Calu3 (cell line): ENCODE results near the gene CHMP2B. TPM values are rescaled to one million over a fixed set of nuclear protein-coding genes. Genes with fewer than 3 reads are reported as not detected.

Experiments used
- BruUV-seq: library from RNA; stranded (reverse); fragments of 400-500 nt; replicated peaks from 2 replicates; lab custom pipeline; 2021; lab: Mats Ljungman, UMichigan
- CTCF ChIA-PET: fragments of 300-600 bp; sonication (Branson Sonifier 250); formaldehyde crosslinking; loops from one replicate; lab custom pipeline; 2022; ENCODE audit warnings: antibody characterized with exemption; lab: Charles Lee
- DNase-seq: peaks from one replicate; pipeline ENCODE4 v3.0.0; 2022
- H3K27ac Mint-ChIP-seq: one replicate; pipeline ENCODE4 v1.8.0; 2022; ENCODE audit warnings: mixed read lengths; ENCODE audit not compliant: unreplicated experiment
- H3K27me3 Mint-ChIP-seq: one replicate; pipeline ENCODE4 v1.8.0; 2022; ENCODE audit warnings: mixed read lengths; ENCODE audit not compliant: unreplicated experiment
- H3K36me3 Mint-ChIP-seq: one replicate; pipeline ENCODE4 v1.8.0; 2022; ENCODE audit warnings: mild to moderate bottlenecking, moderate library complexity, mixed read lengths; ENCODE audit not compliant: insufficient read depth, unreplicated experiment
- H3K4me1 Mint-ChIP-seq: one replicate; pipeline ENCODE4 v1.8.0; 2022; ENCODE audit warnings: mild to moderate bottlenecking, low read depth, mixed read lengths; ENCODE audit not compliant: unreplicated experiment
- H3K4me3 Mint-ChIP-seq: one replicate; pipeline ENCODE4 v1.8.0; 2022; ENCODE audit warnings: mild to moderate bottlenecking, low read depth, moderate library complexity, mixed read lengths; ENCODE audit not compliant: unreplicated experiment
- H3K9me3 Mint-ChIP-seq: one replicate; pipeline ENCODE4 v1.8.0; 2022; ENCODE audit warnings: low read depth, mixed read lengths; ENCODE audit not compliant: unreplicated experiment
- CTCF ChIP-seq: fragments of 200-600 bp; IDR thresholded peaks from one replicate; pipeline ENCODE4 v1.8.0; 2022; ENCODE audit warnings: antibody characterized with exemption; ENCODE audit not compliant: unreplicated experiment
- intact Hi-C: fragments of 100-400 bp; cut with micrococcal nuclease; formaldehyde crosslinking; loops from one replicate; pipeline ENCODE4 v1.10.0; 2022; ENCODE audit not compliant: unreplicated experiment
- total RNA-seq: library from RNA; stranded (reverse); gene quantifications from 2 replicates; pipeline ENCODE4 v1.2.3, GENCODE V29; 2022

CHMP2B gene
- total RNA-seq, 1 experiment from 2014 or later = 58.8 TPM

- BruUV-seq = no TSS peak
- H3K4me3 Mint-ChIP-seq = no peak overlapping the region
- peaks cover 7% of the 10 kb centered on the region for H3K36me3 Mint-ChIP-seq
- peaks cover 3% of the 10 kb centered on the region for H3K9me3 Mint-ChIP-seq
- H3K27ac Mint-ChIP-seq = no peak overlapping the region
- H3K4me1 Mint-ChIP-seq = peaks cover 10% of the 10 kb centered on the region
- intact Hi-C loops = no loop called here
- CTCF ChIA-PET = no interaction called here
- no peak for TF ChIP-seq CTCF
- no peaks in the 10 kb centered on the region for H3K27me3 Mint-ChIP-seq
- no peak for DNase-seq
These were observed 25.4 kb upstream of the CHMP2B start for GRCh38 chr3:87201727-87202126.

- DNase-seq = no peak
- Mint-ChIP-seq H3K27ac (no peak overlapping the region), H3K9me3 (no peaks in the 10 kb centered on the region), H3K27me3 (no peaks in the 10 kb centered on the region), H3K4me3 (no peak overlapping the region), H3K4me1 (peaks cover 10% of the 10 kb centered on the region), H3K36me3 (peaks cover 7% of the 10 kb centered on the region)
- BruUV-seq = no TSS peak
- intact Hi-C loops = no loop called here
- CTCF ChIA-PET = no interaction called here
- TF ChIP-seq CTCF = no peak
These were observed 23.3 kb upstream of the CHMP2B start for GRCh38 chr3:87203809-87204208.

GRCh38 chr3:87206070-87206469, 21.0 kb upstream of the CHMP2B start:
- no TSS peak for BruUV-seq
- intact Hi-C loops = loop anchor here (2.0 kb wide), 1 partner anchor 21 kb away; the partner anchor contains the start of gene CHMP2B
- Mint-ChIP-seq H3K27ac (peak overlapping the region; percentile 70), H3K27me3 (no peaks in the 10 kb centered on the region), H3K4me3 (peak overlapping the region; percentile 30), H3K36me3 (peaks cover 7% of the 10 kb centered on the region), H3K4me1 (no peaks in the 10 kb centered on the region), H3K9me3 (no peaks in the 10 kb centered on the region)
- CTCF ChIA-PET = no interaction called here
- no peak for DNase-seq
- TF ChIP-seq CTCF = no peak

GRCh38 chr3:87206635-87207034, 20.5 kb upstream of the CHMP2B start:
- BruUV-seq = no TSS peak
- Mint-ChIP-seq H3K4me1 (no peaks in the 10 kb centered on the region), H3K36me3 (peaks cover 7% of the 10 kb centered on the region), H3K27ac (peak overlapping the region; percentile 70), H3K4me3 (peak overlapping the region; percentile 30), H3K27me3 (no peaks in the 10 kb centered on the region), H3K9me3 (no peaks in the 10 kb centered on the region)
- CTCF ChIA-PET = no interaction called here
- intact Hi-C loops = loop anchor here (2.0 kb wide), 1 partner anchor 20 kb away; the partner anchor contains the start of gene CHMP2B
- no peak for DNase-seq
- no peak for TF ChIP-seq CTCF
